Dendritic cell treated with granulocyte-macrophage colony-stimulating factor and Interleukin-4, amounts not matched to agents 40 ng/mL and 50 ng/mL, for 4 days (primary cell): Measurements from ENCODE around the gene PPP1R14B.
A peak's percentile ranks its signal among the peaks of the same experiment; 100 is the strongest.

Experiments used
- H3K27ac Mint-ChIP-seq: one replicate; pipeline ENCODE4 v1.8.0; 2022; ENCODE audit warnings: mild to moderate bottlenecking, mixed read lengths
- H3K27me3 Mint-ChIP-seq: one replicate; pipeline ENCODE4 v1.8.0; 2022; ENCODE audit warnings: mild to moderate bottlenecking, mixed read lengths
- H3K36me3 Mint-ChIP-seq: one replicate; pipeline ENCODE4 v1.8.0; 2022; ENCODE audit warnings: low read depth, mixed read lengths
- H3K4me1 Mint-ChIP-seq: one replicate; pipeline ENCODE4 v1.8.0; 2022; ENCODE audit warnings: low read depth, mixed read lengths
- H3K4me3 Mint-ChIP-seq: one replicate; pipeline ENCODE4 v1.8.0; 2022; ENCODE audit warnings: mild to moderate bottlenecking, moderate library complexity, mixed read lengths
- H3K9me3 Mint-ChIP-seq: one replicate; pipeline ENCODE4 v1.8.0; 2022; ENCODE audit warnings: mixed read lengths
- intact Hi-C: fragments of 100-400 bp; cut with micrococcal nuclease; formaldehyde crosslinking; loops from one replicate; pipeline ENCODE4 v1.15.0; 2022

PPP1R14B gene

DNA sequence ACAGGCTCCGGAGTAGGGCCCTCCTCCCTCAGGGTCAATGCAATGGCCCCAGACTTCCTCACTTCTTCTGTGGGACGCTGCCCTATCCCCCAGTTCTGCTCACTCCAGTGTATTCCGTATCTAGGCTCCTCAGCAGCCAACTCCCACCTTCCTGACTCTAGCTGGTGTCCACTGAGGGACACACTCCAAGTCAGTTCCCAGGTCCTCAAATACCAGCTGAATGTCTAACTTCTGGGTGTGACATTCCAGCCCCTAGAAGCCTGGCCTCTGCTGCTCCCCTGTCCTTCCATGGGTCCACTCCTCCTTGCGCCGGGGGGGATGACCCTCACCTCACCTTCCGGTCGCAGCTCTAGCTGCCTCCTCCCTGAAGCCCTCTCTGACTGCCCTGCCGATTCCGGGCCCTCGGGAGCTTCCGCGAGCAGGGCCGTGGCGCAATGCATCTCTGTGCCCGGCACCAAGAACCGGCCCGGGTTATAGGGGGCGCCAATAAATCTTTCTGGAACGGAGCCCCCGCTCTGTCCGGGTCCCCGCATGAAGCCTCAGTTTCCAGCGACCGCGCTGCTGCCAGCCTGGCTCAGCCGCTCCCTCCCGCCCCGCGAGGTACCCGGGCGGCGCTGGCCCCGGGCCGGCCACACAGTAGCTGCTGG, 22.3 kb upstream of the PPP1R14B start:
- Mint-ChIP-seq H3K27ac (peak overlapping the region; percentile 91), H3K36me3 (peaks cover 75% of the 10 kb centered on the region), H3K27me3 (no peaks in the 10 kb centered on the region), H3K4me3 (peak overlapping the region; percentile 98), H3K9me3 (no peaks in the 10 kb centered on the region), H3K4me1 (peaks cover 53% of the 10 kb centered on the region)
- intact Hi-C loops = loop anchor here (2.0 kb wide), 2 partner anchors 16 to 62 kb away; partner anchors contain the start of gene FERMT3

DNA sequence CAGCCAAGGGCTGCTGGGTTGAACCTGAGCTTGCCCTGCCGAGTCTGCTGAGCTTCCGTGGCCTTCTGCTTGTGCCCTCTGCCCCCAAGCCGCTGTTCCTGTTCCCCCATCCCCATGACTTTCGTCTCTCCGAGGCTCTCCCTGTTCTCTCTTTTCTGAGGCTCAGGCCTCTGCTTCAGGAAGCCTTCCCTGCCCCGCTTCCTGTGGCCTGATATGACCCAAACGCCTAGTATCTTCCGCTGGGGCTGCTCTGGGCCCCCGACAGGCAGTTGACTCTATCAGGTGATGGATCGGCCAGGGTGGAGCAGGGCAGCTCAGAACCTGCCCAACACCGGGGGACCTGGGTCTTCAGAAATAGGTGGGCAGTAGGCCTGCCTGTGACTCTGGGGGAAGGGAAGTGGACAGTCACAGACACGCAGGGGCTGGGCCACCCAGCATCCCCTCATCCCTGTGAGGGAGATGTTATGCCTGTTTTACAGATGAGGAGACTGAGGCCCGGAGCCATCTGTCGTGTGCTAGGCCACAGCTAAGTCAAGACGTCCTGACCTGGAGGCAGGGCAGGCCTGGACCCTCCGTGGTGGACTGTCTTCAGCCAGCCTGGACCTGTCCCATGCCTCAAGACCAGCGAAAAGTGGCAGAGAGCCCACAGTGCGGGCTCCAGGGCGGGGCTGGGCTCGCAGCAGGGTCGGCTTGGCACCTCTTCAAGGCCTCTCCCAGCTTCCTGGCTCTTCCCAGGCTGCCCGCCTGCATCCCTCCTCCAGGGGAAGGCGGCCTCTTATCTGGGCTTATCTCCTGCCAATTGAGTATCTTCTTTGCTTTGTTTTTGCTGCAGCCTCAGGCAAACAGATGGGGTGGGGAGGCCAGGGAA, 21.5 kb upstream of the PPP1R14B start:
- intact Hi-C loops = loop anchor here (2.0 kb wide), 2 partner anchors 15 to 61 kb away; partner anchors contain the start of gene FERMT3
- peak overlapping the region; percentile 98 for H3K4me3 Mint-ChIP-seq
- no peaks in the 10 kb centered on the region for H3K27me3 Mint-ChIP-seq
- peaks cover 53% of the 10 kb centered on the region for H3K4me1 Mint-ChIP-seq
- H3K9me3 Mint-ChIP-seq = no peaks in the 10 kb centered on the region
- H3K36me3 Mint-ChIP-seq = peaks cover 77% of the 10 kb centered on the region
- H3K27ac Mint-ChIP-seq = peak overlapping the region; percentile 91

DNA sequence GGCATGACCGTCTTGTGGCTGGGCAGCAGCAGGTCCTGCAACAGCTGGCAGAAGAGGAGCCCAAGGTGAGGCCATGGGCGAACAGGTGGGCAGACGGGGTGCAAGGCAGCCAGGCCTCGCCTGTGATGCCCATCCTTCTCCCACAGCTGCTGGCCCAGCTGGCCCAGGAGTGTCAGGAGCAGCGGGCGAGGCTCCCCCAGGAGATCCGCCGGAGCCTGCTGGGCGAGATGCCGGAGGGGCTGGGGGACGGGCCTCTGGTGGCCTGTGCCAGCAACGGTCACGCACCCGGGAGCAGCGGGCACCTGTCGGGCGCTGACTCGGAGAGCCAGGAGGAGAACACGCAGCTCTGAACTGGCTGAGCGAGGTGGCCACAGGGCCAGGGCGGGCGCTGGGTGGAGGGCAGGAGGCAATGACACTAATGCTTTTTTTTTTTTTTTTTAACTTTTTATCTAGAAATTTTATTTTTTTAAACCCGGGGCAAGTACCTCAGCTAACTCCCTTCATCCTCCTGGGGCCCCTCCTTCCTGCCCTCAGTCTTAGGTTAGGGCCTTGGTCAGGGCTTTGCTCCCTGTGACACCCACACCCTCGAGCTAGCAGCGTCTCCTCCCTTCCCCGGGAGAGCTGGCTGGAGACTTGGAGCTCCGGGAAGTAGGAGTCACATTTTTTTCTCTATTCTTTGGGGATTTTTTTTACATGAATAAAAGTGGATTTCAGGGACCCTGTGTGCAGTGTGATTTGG, 20.6 kb upstream of the PPP1R14B start:
- no peaks in the 10 kb centered on the region for H3K27me3 Mint-ChIP-seq
- peak overlapping the region; percentile 91 for H3K27ac Mint-ChIP-seq
- no peaks in the 10 kb centered on the region for H3K9me3 Mint-ChIP-seq
- H3K4me1 Mint-ChIP-seq = peaks cover 50% of the 10 kb centered on the region
- peaks cover 86% of the 10 kb centered on the region for H3K36me3 Mint-ChIP-seq
- intact Hi-C loops = no loop called here
- H3K4me3 Mint-ChIP-seq = peak overlapping the region; percentile 98

DNA sequence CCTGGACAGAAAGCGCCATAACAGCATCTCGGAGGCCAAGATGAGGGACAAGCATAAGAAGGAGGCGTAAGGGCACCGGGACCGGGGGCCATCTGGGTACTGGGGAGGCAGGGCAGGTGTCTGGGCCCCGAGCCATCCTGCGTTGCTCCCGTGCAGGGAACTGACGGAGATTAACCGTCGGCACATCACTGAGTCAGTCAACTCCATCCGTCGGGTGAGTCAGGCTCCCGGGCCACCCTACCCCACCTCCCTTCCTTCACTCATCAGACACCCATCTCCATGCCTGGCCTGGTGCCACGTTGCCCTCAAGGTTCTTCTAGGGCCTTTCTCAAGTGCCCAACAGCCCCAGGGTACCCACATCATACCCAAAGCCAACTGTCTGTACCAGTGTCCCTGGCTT, 19.6 kb upstream of the PPP1R14B start:
- no peak overlapping the region for H3K27ac Mint-ChIP-seq
- no peaks in the 10 kb centered on the region for H3K9me3 Mint-ChIP-seq
- H3K36me3 Mint-ChIP-seq = peaks cover 90% of the 10 kb centered on the region
- no peaks in the 10 kb centered on the region for H3K27me3 Mint-ChIP-seq
- intact Hi-C loops = no loop called here
- peaks cover 42% of the 10 kb centered on the region for H3K4me1 Mint-ChIP-seq
- no peak overlapping the region for H3K4me3 Mint-ChIP-seq

DNA sequence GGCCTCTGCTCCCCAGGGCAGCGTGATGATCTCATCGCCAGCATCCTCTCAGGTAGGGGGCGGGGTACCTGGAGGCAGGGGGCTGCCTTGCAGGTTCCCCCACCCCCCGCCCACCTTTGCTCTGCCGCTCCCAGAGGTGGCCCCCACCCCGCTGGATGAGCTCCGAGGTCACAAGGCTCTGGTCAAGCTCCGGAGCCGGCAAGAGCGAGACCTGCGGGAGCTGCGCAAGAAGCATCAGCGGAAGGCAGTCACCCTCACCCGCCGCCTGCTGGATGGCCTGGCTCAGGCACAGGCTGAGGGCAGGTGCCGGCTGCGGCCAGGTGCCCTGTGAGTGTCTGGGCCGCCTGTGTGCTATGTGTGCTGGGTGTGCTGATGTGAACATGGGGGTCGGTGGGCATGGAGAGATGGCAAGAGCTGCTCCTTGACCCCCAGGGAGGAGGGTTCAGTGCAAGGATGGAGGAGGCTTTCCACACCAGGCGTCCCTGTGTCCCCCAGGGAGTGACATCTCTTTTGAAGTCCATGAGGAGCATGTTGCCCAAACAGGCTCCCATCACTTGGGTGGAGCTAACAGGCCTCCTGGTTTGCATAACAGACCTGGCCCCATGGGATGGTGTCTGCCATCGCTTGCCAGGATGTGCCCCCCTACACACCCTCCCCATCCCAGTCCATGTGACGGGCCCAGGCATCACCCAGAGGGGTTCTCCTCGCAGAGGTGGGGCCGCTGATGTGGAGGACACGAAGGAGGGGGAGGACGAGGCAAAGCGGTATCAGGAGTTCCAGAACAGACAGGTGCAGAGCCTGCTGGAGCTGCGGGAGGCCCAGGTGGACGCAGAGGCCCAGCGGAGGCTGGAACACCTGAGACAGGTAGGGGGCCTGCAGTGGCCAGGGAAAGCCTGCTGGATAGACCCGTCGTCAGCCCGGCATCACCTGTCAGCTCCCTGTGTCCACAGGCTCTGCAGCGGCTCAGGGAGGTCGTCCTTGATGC, 18.7 kb upstream of the PPP1R14B start:
- H3K27me3 Mint-ChIP-seq = no peaks in the 10 kb centered on the region
- no peak overlapping the region for H3K4me3 Mint-ChIP-seq
- intact Hi-C loops = no loop called here
- H3K4me1 Mint-ChIP-seq = peaks cover 42% of the 10 kb centered on the region
- H3K9me3 Mint-ChIP-seq = no peaks in the 10 kb centered on the region
- peaks cover 94% of the 10 kb centered on the region for H3K36me3 Mint-ChIP-seq
- H3K27ac Mint-ChIP-seq = no peak overlapping the region

DNA sequence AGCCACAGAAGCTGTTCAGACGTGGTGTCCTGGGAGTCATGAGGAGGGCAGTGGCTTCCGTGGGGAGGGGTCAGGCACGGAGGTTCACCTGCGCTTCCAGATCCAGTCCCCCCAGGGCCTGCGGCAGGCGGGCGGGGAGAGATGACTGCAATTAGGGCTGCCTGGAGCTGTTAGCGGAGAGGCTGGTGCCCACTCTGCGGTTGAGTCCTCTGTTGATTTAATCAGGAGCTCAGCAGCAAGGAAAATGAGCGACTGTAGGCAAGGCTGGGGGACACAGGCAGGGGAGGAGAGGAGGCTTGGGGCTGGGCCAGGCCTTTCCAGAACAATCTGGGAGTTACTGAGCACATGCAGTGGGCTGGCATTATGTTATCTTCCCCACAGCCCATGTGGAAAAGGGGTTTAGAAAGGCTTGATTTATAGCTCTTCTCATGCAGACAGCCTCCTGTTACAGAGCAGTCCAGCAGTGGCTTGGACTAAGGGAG, 17.7 kb upstream of the PPP1R14B start:
- no peak overlapping the region for H3K27ac Mint-ChIP-seq

DNA sequence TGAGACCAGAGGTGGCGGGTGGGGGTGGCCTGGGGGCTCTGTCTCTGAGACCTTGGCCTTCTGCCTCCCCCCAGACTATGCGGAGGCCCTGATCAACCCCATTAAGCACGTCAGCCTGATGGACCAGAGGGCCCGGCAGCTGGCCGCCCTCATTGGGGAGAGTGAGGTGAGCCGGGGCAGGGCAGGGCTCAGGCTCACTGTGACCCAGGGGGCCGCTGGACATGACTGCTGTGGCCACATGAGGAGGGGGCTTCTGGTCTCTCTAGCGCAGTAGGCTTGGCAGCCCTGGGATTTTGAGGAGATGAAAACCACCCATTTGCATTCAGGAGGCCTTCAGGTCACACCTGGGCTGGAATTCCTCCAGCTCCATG, 17.2 kb upstream of the PPP1R14B start:
- Mint-ChIP-seq H3K4me3 (no peak overlapping the region), H3K36me3 (peaks cover 100% of the 10 kb centered on the region), H3K9me3 (no peaks in the 10 kb centered on the region), H3K27ac (no peak overlapping the region), H3K4me1 (peaks cover 49% of the 10 kb centered on the region), H3K27me3 (no peaks in the 10 kb centered on the region)
- intact Hi-C loops = no loop called here

More for the DNA sequence above, 17.7 kb upstream of the PPP1R14B start:
- Mint-ChIP-seq H3K9me3 (no peaks in the 10 kb centered on the region), H3K36me3 (peaks cover 98% of the 10 kb centered on the region), H3K27me3 (no peaks in the 10 kb centered on the region), H3K4me3 (no peak overlapping the region), H3K4me1 (peaks cover 48% of the 10 kb centered on the region)
- intact Hi-C loops = no loop called here

DNA sequence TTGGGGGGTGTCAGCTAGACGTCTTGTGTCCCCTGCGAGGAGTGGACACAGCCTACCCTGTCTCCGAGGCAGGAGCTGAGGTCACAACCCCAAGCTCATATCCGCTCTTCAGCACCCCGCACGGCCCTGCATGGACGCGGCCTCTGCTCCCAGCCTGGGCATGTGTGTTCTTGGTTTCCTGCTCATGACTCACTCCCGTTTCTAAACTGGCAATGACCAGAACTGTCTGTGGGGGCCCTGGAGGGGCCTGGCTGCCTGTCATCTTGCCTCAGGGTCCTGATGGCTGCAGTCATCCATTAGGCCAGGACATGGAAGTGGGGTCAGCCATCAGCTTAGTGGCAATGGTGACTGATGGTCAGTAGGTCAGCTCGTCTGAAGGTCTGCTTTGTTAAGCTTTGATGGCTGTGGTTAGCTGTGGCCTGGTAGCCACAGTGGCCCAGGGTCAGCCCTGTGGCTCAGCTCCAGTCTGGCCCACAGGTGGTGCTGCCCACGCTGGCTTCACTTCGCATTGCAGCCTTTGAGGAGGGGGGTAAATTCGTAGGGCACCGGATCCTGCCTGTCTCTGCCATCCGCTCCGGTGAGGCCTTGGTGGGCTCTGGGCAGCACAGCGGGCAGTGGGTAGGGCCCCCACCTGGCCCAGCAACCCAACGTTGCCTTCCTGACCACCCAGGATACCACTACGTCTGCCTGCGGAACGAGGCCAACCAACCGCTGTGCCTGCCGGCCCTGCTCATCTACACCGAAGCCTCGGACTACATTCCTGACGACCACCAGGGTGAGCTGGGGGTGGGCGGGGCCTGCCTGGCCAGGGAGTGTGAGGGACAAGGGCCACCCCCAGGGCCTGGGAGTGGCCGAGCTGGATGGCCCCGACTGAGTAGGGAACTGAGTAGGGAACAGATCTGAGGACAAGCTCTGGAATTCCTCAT, 16.5 kb upstream of the PPP1R14B start:
- Mint-ChIP-seq H3K36me3 (peaks cover 100% of the 10 kb centered on the region), H3K9me3 (no peaks in the 10 kb centered on the region), H3K27ac (no peak overlapping the region), H3K4me1 (peaks cover 42% of the 10 kb centered on the region), H3K27me3 (no peaks in the 10 kb centered on the region), H3K4me3 (no peak overlapping the region)
- intact Hi-C loops = no loop called here

DNA sequence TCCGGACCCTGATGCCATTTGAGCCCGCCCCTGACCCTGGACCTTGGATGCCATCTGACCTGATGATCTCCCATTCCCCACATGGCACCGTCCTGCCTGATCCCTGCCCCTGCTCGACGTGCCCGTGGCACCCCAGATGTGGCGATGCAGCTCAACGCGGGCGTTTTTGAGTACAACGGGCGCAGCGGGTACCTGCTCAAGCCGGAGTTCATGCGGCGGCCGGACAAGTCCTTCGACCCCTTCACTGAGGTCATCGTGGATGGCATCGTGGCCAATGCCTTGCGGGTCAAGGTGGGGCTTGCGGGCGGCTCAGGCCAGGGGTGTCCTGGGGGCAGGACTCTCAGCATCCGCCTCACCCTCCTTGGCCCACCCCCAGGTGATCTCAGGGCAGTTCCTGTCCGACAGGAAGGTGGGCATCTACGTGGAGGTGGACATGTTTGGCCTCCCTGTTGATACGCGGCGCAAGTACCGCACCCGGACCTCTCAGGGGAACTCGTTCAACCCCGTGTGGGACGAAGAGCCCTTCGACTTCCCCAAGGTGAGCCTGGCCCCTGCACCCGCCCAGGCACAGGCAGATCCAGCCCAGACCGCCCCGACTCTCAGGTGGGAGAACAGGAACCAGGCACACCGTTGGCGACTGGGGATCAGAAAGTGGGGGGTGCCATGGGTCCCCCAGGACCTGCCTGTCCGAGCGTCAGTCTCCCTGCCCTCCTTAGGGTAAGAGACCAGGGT, 15.7 kb upstream of the PPP1R14B start:
- Mint-ChIP-seq H3K27me3 (no peaks in the 10 kb centered on the region), H3K9me3 (no peaks in the 10 kb centered on the region), H3K36me3 (peaks cover 100% of the 10 kb centered on the region), H3K4me1 (peaks cover 34% of the 10 kb centered on the region), H3K27ac (no peak overlapping the region), H3K4me3 (no peak overlapping the region)
- intact Hi-C loops = no loop called here

DNA sequence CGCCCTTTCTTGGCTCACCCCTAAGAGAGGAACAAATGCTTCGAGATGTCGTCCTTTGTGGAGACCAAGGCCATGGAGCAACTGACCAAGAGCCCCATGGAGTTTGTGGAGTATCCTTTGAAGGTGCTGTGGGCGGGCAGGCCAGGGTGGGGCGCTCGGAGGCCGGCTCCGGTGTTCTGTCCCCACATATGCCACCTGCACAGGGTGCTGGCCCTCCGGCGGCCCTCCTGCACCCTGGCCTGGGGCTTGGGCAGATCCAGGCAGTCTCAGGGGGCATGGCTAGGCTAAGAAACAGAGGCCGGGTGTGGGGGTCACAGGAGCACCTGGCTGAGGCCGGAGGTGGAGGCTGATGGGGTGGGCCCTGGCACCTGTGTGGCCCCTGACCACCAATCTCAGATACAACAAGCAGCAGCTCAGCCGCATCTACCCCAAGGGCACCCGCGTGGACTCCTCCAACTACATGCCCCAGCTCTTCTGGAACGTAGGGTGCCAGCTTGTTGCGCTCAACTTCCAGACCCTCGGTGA, 14.9 kb upstream of the PPP1R14B start:
- Mint-ChIP-seq H3K27me3 (no peaks in the 10 kb centered on the region), H3K4me1 (peaks cover 25% of the 10 kb centered on the region), H3K27ac (no peak overlapping the region), H3K4me3 (no peak overlapping the region), H3K9me3 (no peaks in the 10 kb centered on the region), H3K36me3 (peaks cover 100% of the 10 kb centered on the region)
- intact Hi-C loops = no loop called here

DNA sequence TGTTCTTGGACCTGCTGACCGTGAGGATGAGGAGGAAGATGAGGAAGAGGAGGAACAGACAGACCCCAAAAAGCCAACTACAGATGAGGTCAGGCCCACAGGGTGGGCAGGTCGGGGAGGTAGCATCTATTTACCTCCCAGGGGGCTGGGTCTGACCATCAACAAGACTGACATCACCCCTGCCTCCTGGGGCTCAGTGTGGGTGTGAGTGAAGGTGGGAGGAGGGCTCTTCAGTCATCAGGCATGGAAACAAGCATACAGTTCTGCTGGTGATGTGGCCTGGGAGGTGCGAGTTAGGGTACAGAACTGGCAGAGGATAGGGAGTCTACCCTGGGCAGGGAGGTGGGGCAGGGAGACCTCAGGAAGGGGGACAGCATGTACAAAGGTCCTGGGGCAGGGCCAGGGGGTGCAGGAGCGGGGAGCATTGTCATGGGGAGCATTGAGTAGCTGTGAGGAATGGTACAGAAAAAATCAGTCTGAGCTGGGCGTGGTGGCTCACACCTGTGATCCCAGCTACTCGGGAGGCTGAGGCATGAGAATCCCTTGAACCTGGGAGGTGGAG, 13.5 kb upstream of the PPP1R14B start:
- no peak overlapping the region for H3K27ac Mint-ChIP-seq
- H3K9me3 Mint-ChIP-seq = no peaks in the 10 kb centered on the region
- H3K36me3 Mint-ChIP-seq = peaks cover 100% of the 10 kb centered on the region

More for the DNA sequence above, 13.5 kb upstream of the PPP1R14B start:
- intact Hi-C loops = no loop called here
- H3K27me3 Mint-ChIP-seq = no peaks in the 10 kb centered on the region
- H3K4me3 Mint-ChIP-seq = no peak overlapping the region
- H3K4me1 Mint-ChIP-seq = peaks cover 11% of the 10 kb centered on the region
